Natural killer cell (primary cell): Measurements from ENCODE around the gene SPAG17. TPM values are rescaled to one million over a fixed set of nuclear protein-coding genes. Genes with fewer than 3 reads are reported as not detected.

Experiments
- ATAC-seq, 3 donors: fragments of 150-1000 bp in 2 of 3; fragments of 200-7000 bp in 1 of 3; cut with Tn5 transposase; 1 replicate in 1 of 3; 2 replicates in 2 of 3; pipeline ENCODE4 v1.10.0; 2021; ENCODE audit warnings: mild to moderate bottlenecking in 2 of 3, moderate library complexity in 2 of 3
- DNase-seq, 2 donors: peaks; one replicate each; pipeline versions ENCODE4 v3.0.0 to v3.0.0-alpha.2; 2013 to 2021; ENCODE audit warnings: mixed read lengths in 1 of 2
- H3K27ac ChIP-seq: one replicate; pipeline ENCODE4 v1.5.1; 2013; ENCODE audit warnings: mild to moderate bottlenecking, low read length
- H3K27me3 ChIP-seq: one replicate; pipeline ENCODE4 v1.6.1; 2013; ENCODE audit warnings: low read length; ENCODE audit not compliant: control insufficient read depth, insufficient read depth
- H3K36me3 ChIP-seq: one replicate; pipeline ENCODE4 v1.6.1; 2013; ENCODE audit warnings: low read length; ENCODE audit not compliant: control insufficient read depth, insufficient read depth
- H3K4me1 ChIP-seq: one replicate; pipeline ENCODE4 v1.6.1; 2013; ENCODE audit warnings: low read length; ENCODE audit not compliant: control insufficient read depth, insufficient read depth
- H3K4me3 ChIP-seq: one replicate; pipeline ENCODE4 v1.5.1; 2013; ENCODE audit warnings: low read length
- H3K9me3 ChIP-seq: one replicate; pipeline ENCODE4 v1.6.1; 2013; ENCODE audit warnings: low read length; ENCODE audit not compliant: control insufficient read depth, insufficient read depth
- H3K27ac Mint-ChIP-seq, 2 donors: one replicate each; pipeline ENCODE4 v1.8.0; 2022; ENCODE audit warnings: mild to moderate bottlenecking in 2 of 2, mixed read lengths in 2 of 2, moderate library complexity in 1 of 2
- H3K27me3 Mint-ChIP-seq, 2 donors: one replicate each; pipeline ENCODE4 v1.8.0; 2022; ENCODE audit warnings: low read depth in 2 of 2, mixed read lengths in 2 of 2
- H3K36me3 Mint-ChIP-seq: one replicate; pipeline ENCODE4 v1.8.0; 2022; ENCODE audit warnings: mixed read lengths
- H3K4me1 Mint-ChIP-seq, 2 donors: one replicate each; pipeline ENCODE4 v1.8.0; 2022; ENCODE audit warnings: mixed read lengths in 2 of 2
- H3K4me3 Mint-ChIP-seq: one replicate; pipeline ENCODE4 v1.8.0; 2022; ENCODE audit warnings: mild to moderate bottlenecking, moderate library complexity, mixed read lengths
- H3K9me3 Mint-ChIP-seq, 2 donors: one replicate each; pipeline ENCODE4 v1.8.0; 2022; ENCODE audit warnings: mixed read lengths in 2 of 2
- CTCF ChIP-seq: fragments of 200-600 bp; IDR thresholded peaks from one replicate; pipeline ENCODE4 v1.8.0; 2022; ENCODE audit warnings: antibody characterized with exemption
- WGBS: methylation state at CpG from one replicate; pipeline ENCODE4 v1.1.7; 2013; ENCODE audit warnings: missing lambda C conversion rate; ENCODE audit not compliant: insufficient coverage; 5-methylcytosine and 5-hydroxymethylcytosine counted together
- intact Hi-C: fragments of 100-400 bp; cut with micrococcal nuclease; formaldehyde crosslinking; loops from one replicate; pipeline ENCODE4 v1.14.2; 2022
- total RNA-seq, 4 donors: library from RNA; stranded (reverse); fragments of 120-200 nt in 1 of 4; gene quantifications; one replicate each; pipeline versions ENCODE4 v1.2.3 to v1.2.4, GENCODE V29; 2013 to 2022

Gene SPAG17
- total RNA-seq, 3 donors from 2014 or later (not counting 1 experiment from before 2014, with no cell fraction given), result not detected

- H3K36me3 Mint-ChIP-seq, result no peaks in the 10 kb centered on the region
- intact Hi-C loops, result no loop called here
- H3K4me1 Mint-ChIP-seq, result no peaks in the 10 kb centered on the region
- no peak overlapping the region for H3K27ac Mint-ChIP-seq
- H3K4me3 Mint-ChIP-seq, result no peak overlapping the region
- DNase-seq, result no peak
- no peaks in the 10 kb centered on the region for H3K9me3 ChIP-seq
- no peak overlapping the region for H3K4me3 ChIP-seq
- no peak overlapping the region for H3K27ac ChIP-seq
- no peak for ATAC-seq
- H3K27me3 Mint-ChIP-seq, result no peaks in the 10 kb centered on the region
- H3K36me3 ChIP-seq, result no peaks in the 10 kb centered on the region
- H3K9me3 Mint-ChIP-seq, result peaks cover 13 to 16% of the 10 kb centered on the region in 2 donors
- H3K4me1 ChIP-seq, result no peaks in the 10 kb centered on the region
- WGBS, result 80% methylated on average over 3 of the region's 3 CpGs
- no peaks in the 10 kb centered on the region for H3K27me3 ChIP-seq
- no peak for TF ChIP-seq CTCF
Observed at GRCh38 chr1:118204105-118204504, 19.1 kb upstream of the SPAG17 start.

- no peak overlapping the region for H3K4me3 Mint-ChIP-seq
- Histone ChIP-seq H3K36me3 (no peaks in the 10 kb centered on the region), H3K4me1 (no peaks in the 10 kb centered on the region), H3K9me3 (no peaks in the 10 kb centered on the region), H3K4me3 (no peak overlapping the region), H3K27ac (no peak overlapping the region), H3K27me3 (no peaks in the 10 kb centered on the region)
- no peaks in the 10 kb centered on the region for H3K4me1 Mint-ChIP-seq
- H3K36me3 Mint-ChIP-seq, result no peaks in the 10 kb centered on the region
- H3K9me3 Mint-ChIP-seq, result peaks cover 12 to 17% of the 10 kb centered on the region in 2 donors
- no peak for TF ChIP-seq CTCF
- H3K27me3 Mint-ChIP-seq, result no peaks in the 10 kb centered on the region
- no peak overlapping the region for H3K27ac Mint-ChIP-seq
- no peak for DNase-seq
- no peak for ATAC-seq
- WGBS, result 89% methylated on average over 1 of the region's 2 CpGs
- intact Hi-C loops, result no loop called here
Observed at GRCh38 chr1:118202076-118202608, 17.1 kb upstream of the SPAG17 start.

GRCh38 chr1:118201524-118201923 lies 16.5 kb upstream of the SPAG17 start:
- no peak overlapping the region for H3K27ac Mint-ChIP-seq
- no peaks in the 10 kb centered on the region for H3K4me1 Mint-ChIP-seq
- no peak for TF ChIP-seq CTCF
- ATAC-seq (no peak), DNase-seq (no peak)
- H3K4me3 Mint-ChIP-seq, result no peak overlapping the region
- H3K36me3 Mint-ChIP-seq, result no peaks in the 10 kb centered on the region
- Histone ChIP-seq H3K27me3 (no peaks in the 10 kb centered on the region), H3K4me1 (no peaks in the 10 kb centered on the region), H3K4me3 (no peak overlapping the region), H3K9me3 (no peaks in the 10 kb centered on the region), H3K36me3 (no peaks in the 10 kb centered on the region), H3K27ac (no peak overlapping the region)
- intact Hi-C loops, result no loop called here
- 79% methylated on average over 2 of the region's 3 CpGs for WGBS
- H3K9me3 Mint-ChIP-seq, result peaks cover 9 to 15% of the 10 kb centered on the region in 2 donors
- no peaks in the 10 kb centered on the region for H3K27me3 Mint-ChIP-seq

GRCh38 chr1:118200836-118201235 lies 15.8 kb upstream of the SPAG17 start:
- no peak for DNase-seq
- ATAC-seq, result no peak
- no peaks in the 10 kb centered on the region for H3K4me1 Mint-ChIP-seq
- H3K27me3 ChIP-seq, result no peaks in the 10 kb centered on the region
- no peak overlapping the region for H3K27ac ChIP-seq
- no peak overlapping the region for H3K27ac Mint-ChIP-seq
- no peak overlapping the region for H3K4me3 Mint-ChIP-seq
- intact Hi-C loops, result no loop called here
- no peak for TF ChIP-seq CTCF
- H3K27me3 Mint-ChIP-seq, result no peaks in the 10 kb centered on the region
- no peak overlapping the region for H3K4me3 ChIP-seq
- H3K9me3 ChIP-seq, result no peaks in the 10 kb centered on the region
- no CpG with 5 or more reads among the region's 1 CpG for WGBS
- no peaks in the 10 kb centered on the region for H3K36me3 Mint-ChIP-seq
- no peaks in the 10 kb centered on the region for H3K36me3 ChIP-seq
- peaks cover 5 to 12% of the 10 kb centered on the region in 2 donors for H3K9me3 Mint-ChIP-seq
- no peaks in the 10 kb centered on the region for H3K4me1 ChIP-seq
